Measurements from ENCODE around the gene CARD11. TPM values are rescaled to one million over a fixed set of nuclear protein-coding genes. Genes with fewer than 3 reads are reported as not detected.

CARD11 gene
- total and polyA plus RNA-seq, 2 of the 13 experiments (the other 11 are each of a cell fraction or from before 2014, with no cell fraction given), result 0.04 TPM; not detected in 1

DNA sequence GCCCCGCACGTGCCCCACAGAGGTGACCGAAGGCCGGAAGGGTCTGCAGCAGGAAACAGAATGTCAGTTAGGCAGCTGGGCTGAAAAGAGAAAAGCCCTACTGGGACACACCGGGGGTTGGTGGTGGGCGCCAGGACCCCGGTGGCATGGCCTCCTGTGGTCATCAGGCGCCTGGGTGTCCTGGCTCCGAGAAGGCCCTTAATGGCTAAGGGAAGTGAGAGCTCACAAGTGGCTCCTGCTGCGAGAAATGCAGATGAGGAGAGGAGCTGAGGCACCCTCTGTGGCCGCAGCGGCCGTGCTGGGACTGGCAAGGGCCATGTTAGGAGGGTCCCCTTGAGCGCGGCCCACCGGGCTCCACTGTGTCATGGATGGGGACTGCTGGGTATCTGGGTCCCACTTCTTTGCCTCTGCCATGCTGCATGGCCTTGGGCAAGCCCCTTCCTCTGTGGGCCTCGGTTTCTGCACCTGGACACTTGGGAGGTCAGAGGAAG is 120.3 kb downstream of the CARD11 start (continued):
- TF ChIP-seq ZNF737 (CRISPR knock-in tag; IDR thresholded peaks at IDR 0.05; ENCODE audit: borderline replicate concordance) (no peak), MAF1 (CRISPR knock-in tag; IDR thresholded peaks at IDR 0.05; ENCODE audit: borderline replicate concordance) (no peak), YEATS2 (CRISPR knock-in tag; IDR thresholded peaks at IDR 0.05; ENCODE audit: borderline replicate concordance) (no peak), SMAD1 (CRISPR knock-in tag; IDR thresholded peaks at IDR 0.05; ENCODE audit: borderline replicate concordance, low read depth) (no peak), NFIC (IDR thresholded peaks at IDR 0.05; ENCODE audit: low read length) (no peak), ZSCAN21 (CRISPR knock-in tag; IDR thresholded peaks at IDR 0.05; ENCODE audit: borderline replicate concordance) (no peak), HIVEP1 (CRISPR knock-in tag; IDR thresholded peaks at IDR 0.05) (no peak), GLI4 (CRISPR knock-in tag; IDR thresholded peaks at IDR 0.05; ENCODE audit: borderline replicate concordance) (no peak)

DNA sequence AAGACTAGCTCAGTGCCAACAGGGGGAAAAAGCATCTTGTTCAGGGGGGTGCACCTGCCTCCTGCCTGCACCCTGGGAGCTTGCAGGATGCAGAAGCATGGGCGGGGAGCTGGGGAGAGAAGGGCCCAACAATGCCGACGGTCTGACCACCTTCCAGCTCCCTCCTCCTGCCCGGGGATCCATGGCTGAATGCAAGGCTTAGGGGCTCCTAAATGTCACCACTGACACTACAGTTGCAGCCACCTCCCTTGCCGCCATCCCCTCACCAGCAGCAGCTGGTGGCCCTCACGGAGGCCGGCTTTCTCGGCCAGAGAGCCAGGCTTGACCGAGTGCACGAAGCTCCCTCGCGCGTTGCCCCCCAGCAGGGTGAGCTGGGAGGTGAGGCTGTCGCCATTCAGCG is 120.8 kb downstream of the CARD11 start:
- POLR2A ChIA-PET, result no interaction called here
- peaks cover 7% of the 10 kb centered on the region; the same call in 1 of the 2 replicates for H3K4me1 ChIP-seq (ENCODE audit: insufficient read depth, low read length)
- ATAC-seq (no peak), DNase-seq (ENCODE audit: low spot score) (no peak), FAIRE-seq (no peak)
- H3K79me2 ChIP-seq (ENCODE audit: insufficient read depth, low read length), result no peaks in the 10 kb centered on the region
- no TSS peak for BruUV-seq (replicated peaks)
- H3K4me2 ChIP-seq (ENCODE audit: low read depth, low read length), result no peak overlapping the region
- H3K9me3 ChIP-seq (ENCODE audit: low read length), result no peaks in the 10 kb centered on the region
- no peak overlapping the region for H2AFZ ChIP-seq (ENCODE audit: low read length)
- no peak overlapping the region for H3K9ac ChIP-seq (ENCODE audit: insufficient read depth, low read depth, low read length)
- H3K36me3 ChIP-seq (replicated peaks in 1 of 2; ENCODE audit: control insufficient read depth in 1 of 2, insufficient read depth in 2 of 2, low read length in 2 of 2), result no peaks in the 10 kb centered on the region
- intact Hi-C loops (cut with micrococcal nuclease; ENCODE audit: unreplicated experiment) (no loop called here), in situ Hi-C loops (cut with HindIII; ENCODE audit: extremely low pct_ligation_motif_present, low pct_unique_long_range_greater_than_20kb) (no loop called here)
- CTCF ChIA-PET (ENCODE audit: low intra/inter-chr PET ratio, low total read pairs), result no interaction called here
- H3K27me3 ChIP-seq (ENCODE audit: control insufficient read depth in 1 of 2, insufficient read depth in 2 of 2, low read length in 2 of 2), result peaks cover 3 to 60% of the 10 kb centered on the region in 2 experiments; a peak in 3 of 5 replicates
- H4K20me1 ChIP-seq (ENCODE audit: insufficient read depth, low read length), result no peaks in the 10 kb centered on the region
- H3K4me3 ChIP-seq (replicated peaks in 1 of 3; ENCODE audit: insufficient read depth in 1 of 3, low read depth in 2 of 3, low read length in 3 of 3), result no peak overlapping the region
- 61% methylated on average over 3 of the region's 15 CpGs for WGBS (ENCODE audit: low lambda C conversion rate)
- no peak overlapping the region for H3K27ac ChIP-seq (ENCODE audit: extremely low read length, insufficient read depth, low read length)
- TF ChIP-seq ZNF382 (CRISPR knock-in tag; IDR thresholded peaks at IDR 0.05; ENCODE audit: borderline replicate concordance) (no peak), NFKB2 (CRISPR knock-in tag; IDR thresholded peaks at IDR 0.05; ENCODE audit: borderline replicate concordance) (no peak)
- TF ChIP-seq, protein P1, sequence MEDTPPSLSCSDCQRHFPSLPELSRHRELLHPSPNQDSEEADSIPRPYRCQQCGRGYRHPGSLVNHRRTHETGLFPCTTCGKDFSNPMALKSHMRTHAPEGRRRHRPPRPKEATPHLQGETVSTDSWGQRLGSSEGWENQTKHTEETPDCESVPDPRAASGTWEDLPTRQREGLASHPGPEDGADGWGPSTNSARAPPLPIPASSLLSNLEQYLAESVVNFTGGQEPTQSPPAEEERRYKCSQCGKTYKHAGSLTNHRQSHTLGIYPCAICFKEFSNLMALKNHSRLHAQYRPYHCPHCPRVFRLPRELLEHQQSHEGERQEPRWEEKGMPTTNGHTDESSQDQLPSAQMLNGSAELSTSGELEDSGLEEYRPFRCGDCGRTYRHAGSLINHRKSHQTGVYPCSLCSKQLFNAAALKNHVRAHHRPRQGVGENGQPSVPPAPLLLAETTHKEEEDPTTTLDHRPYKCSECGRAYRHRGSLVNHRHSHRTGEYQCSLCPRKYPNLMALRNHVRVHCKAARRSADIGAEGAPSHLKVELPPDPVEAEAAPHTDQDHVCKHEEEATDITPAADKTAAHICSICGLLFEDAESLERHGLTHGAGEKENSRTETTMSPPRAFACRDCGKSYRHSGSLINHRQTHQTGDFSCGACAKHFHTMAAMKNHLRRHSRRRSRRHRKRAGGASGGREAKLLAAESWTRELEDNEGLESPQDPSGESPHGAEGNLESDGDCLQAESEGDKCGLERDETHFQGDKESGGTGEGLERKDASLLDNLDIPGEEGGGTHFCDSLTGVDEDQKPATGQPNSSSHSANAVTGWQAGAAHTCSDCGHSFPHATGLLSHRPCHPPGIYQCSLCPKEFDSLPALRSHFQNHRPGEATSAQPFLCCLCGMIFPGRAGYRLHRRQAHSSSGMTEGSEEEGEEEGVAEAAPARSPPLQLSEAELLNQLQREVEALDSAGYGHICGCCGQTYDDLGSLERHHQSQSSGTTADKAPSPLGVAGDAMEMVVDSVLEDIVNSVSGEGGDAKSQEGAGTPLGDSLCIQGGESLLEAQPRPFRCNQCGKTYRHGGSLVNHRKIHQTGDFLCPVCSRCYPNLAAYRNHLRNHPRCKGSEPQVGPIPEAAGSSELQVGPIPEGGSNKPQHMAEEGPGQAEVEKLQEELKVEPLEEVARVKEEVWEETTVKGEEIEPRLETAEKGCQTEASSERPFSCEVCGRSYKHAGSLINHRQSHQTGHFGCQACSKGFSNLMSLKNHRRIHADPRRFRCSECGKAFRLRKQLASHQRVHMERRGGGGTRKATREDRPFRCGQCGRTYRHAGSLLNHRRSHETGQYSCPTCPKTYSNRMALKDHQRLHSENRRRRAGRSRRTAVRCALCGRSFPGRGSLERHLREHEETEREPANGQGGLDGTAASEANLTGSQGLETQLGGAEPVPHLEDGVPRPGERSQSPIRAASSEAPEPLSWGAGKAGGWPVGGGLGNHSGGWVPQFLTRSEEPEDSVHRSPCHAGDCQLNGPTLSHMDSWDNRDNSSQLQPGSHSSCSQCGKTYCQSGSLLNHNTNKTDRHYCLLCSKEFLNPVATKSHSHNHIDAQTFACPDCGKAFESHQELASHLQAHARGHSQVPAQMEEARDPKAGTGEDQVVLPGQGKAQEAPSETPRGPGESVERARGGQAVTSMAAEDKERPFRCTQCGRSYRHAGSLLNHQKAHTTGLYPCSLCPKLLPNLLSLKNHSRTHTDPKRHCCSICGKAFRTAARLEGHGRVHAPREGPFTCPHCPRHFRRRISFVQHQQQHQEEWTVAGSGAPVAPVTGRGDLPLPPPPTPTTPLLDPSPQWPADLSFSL (CRISPR knock-in tag; IDR thresholded peaks at IDR 0.05), result no peak
- TF ChIP-seq, protein P2, sequence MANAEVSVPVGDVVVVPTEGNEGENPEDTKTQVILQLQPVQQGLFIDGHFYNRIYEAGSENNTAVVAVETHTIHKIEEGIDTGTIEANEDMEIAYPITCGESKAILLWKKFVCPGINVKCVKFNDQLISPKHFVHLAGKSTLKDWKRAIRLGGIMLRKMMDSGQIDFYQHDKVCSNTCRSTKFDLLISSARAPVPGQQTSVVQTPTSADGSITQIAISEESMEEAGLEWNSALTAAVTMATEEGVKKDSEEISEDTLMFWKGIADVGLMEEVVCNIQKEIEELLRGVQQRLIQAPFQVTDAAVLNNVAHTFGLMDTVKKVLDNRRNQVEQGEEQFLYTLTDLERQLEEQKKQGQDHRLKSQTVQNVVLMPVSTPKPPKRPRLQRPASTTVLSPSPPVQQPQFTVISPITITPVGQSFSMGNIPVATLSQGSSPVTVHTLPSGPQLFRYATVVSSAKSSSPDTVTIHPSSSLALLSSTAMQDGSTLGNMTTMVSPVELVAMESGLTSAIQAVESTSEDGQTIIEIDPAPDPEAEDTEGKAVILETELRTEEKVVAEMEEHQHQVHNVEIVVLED (CRISPR knock-in tag; IDR thresholded peaks at IDR 0.05; ENCODE audit: borderline replicate concordance), result no peak
